ENCODE measurements around the gene HERC3.
"Not testable (repeated sequence)": the region's sequence is repeated elsewhere in the genome, so short reads cannot be mapped to it uniquely, and the experiment has no call there.

HERC3 gene

GRCh38 chr4:88609387-88609786 is 17.1 kb downstream of the HERC3 start:
- no peak for DNase-seq (ENCODE audit: low read depth in 3 of 3)

GRCh38 chr4:88609794-88610193 is 17.5 kb downstream of the HERC3 start:
- not testable (repeated sequence) for DNase-seq (ENCODE audit: low read depth in 3 of 3)

- no peak for DNase-seq (ENCODE audit: low read depth in 3 of 3)
Measured at GRCh38 chr4:88610771-88611170, 18.5 kb downstream of the HERC3 start.

GRCh38 chr4:88613417-88613875 is 21.2 kb downstream of the HERC3 start:
- DNase-seq (ENCODE audit: low read depth in 3 of 3): no peak

GRCh38 chr4:88614058-88614457 is 21.8 kb downstream of the HERC3 start:
- DNase-seq (ENCODE audit: low read depth in 3 of 3): no peak

- DNase-seq (ENCODE audit: low read depth in 3 of 3): no peak
Measured at GRCh38 chr4:88616275-88617150, 24.2 kb downstream of the HERC3 start.

- no peak for DNase-seq (ENCODE audit: low read depth in 3 of 3)
Measured at GRCh38 chr4:88618782-88619485, 26.7 kb downstream of the HERC3 start.

GRCh38 chr4:88619971-88620370 is 27.7 kb downstream of the HERC3 start:
- no peak for DNase-seq (ENCODE audit: low read depth in 3 of 3)

- DNase-seq (ENCODE audit: low read depth in 3 of 3): no peak
Measured at GRCh38 chr4:88621763-88622327, 29.6 kb downstream of the HERC3 start.

- no peak for DNase-seq (ENCODE audit: low read depth in 3 of 3)
Measured at GRCh38 chr4:88623097-88623496, 30.8 kb downstream of the HERC3 start.

- no peak for DNase-seq (ENCODE audit: low read depth in 3 of 3)
Measured at GRCh38 chr4:88628746-88629145, 36.5 kb downstream of the HERC3 start.

GRCh38 chr4:88629826-88630225 is 37.5 kb downstream of the HERC3 start:
- DNase-seq (ENCODE audit: low read depth in 3 of 3): no peak

- DNase-seq (ENCODE audit: low read depth in 3 of 3): no peak
Measured at GRCh38 chr4:88630756-88631155, 38.5 kb downstream of the HERC3 start.

- no peak for DNase-seq (ENCODE audit: low read depth in 3 of 3)
Measured at GRCh38 chr4:88643932-88644331, 51.7 kb downstream of the HERC3 start.

GRCh38 chr4:88645994-88646393 is 53.7 kb downstream of the HERC3 start:
- DNase-seq (ENCODE audit: low read depth in 3 of 3): no peak

GRCh38 chr4:88646528-88647280 is 54.4 kb downstream of the HERC3 start:
- DNase-seq (ENCODE audit: low read depth in 3 of 3): no peak

GRCh38 chr4:88649716-88650115 is 57.4 kb downstream of the HERC3 start:
- no peak for DNase-seq (ENCODE audit: low read depth in 3 of 3)

- DNase-seq (ENCODE audit: low read depth in 3 of 3): no peak
Measured at GRCh38 chr4:88653371-88653946, 61.2 kb downstream of the HERC3 start.

- no peak for DNase-seq (ENCODE audit: low read depth in 3 of 3)
Measured at GRCh38 chr4:88655226-88655625, 62.9 kb downstream of the HERC3 start.

GRCh38 chr4:88659055-88659889 is 67.0 kb downstream of the HERC3 start:
- peak in 1 of 3 donors; percentile 5 for DNase-seq (ENCODE audit: low read depth in 3 of 3)

- no peak for DNase-seq (ENCODE audit: low read depth in 3 of 3)
Measured at GRCh38 chr4:88659890-88660208, 67.6 kb downstream of the HERC3 start.
